GM23338 (cell line): ENCODE measurements around the gene SMAD3. TPM values are rescaled to one million over a fixed set of nuclear protein-coding genes. Genes with fewer than 3 reads are reported as not detected.

Source experiments
- ATAC-seq: fragments of 200-7000 bp; cut with Tn5 transposase; 3 replicates; pipeline ENCODE4 v1.9.1; 2020
- DNase-seq: peaks from one replicate; pipeline ENCODE4 v3.0.0-alpha.2; 2015; ENCODE audit warnings: low spot score
- H2AFZ ChIP-seq: fragments of 200-600 bp; sonication (generic); 2 replicates; pipeline ENCODE4 v1.8.0; 2016; ENCODE audit warnings: antibody characterized with exemption, mild to moderate bottlenecking, moderate library complexity
- H3F3A ChIP-seq: fragments of 200-600 bp; sonication (generic); replicated peaks from 2 replicates; pipeline ENCODE4 v1.8.0; 2017; ENCODE audit warnings: antibody characterized with exemption, mixed run types, low read depth
- H3K27ac ChIP-seq: fragments of 200-600 bp; sonication (generic); 2 replicates; pipeline ENCODE4 v1.6.1; 2016; ENCODE audit warnings: low read depth
- H3K27me3 ChIP-seq: fragments of 200-600 bp; sonication (generic); 2 replicates; pipeline ENCODE4 v1.8.0; 2016; ENCODE audit warnings: mild to moderate bottlenecking, mixed run types, moderate library complexity; ENCODE audit not compliant: insufficient read depth
- H3K36me3 ChIP-seq: fragments of 200-600 bp; sonication (generic); 2 replicates; pipeline ENCODE4 v1.8.0; 2016; ENCODE audit warnings: mild to moderate bottlenecking; ENCODE audit not compliant: insufficient read depth
- H3K4me1 ChIP-seq: fragments of 200-600 bp; sonication (generic); 2 replicates; pipeline ENCODE4 v1.8.0; 2016; ENCODE audit warnings: mild to moderate bottlenecking, moderate library complexity; ENCODE audit not compliant: insufficient read depth
- H3K4me2 ChIP-seq: fragments of 200-600 bp; sonication (generic); 2 replicates; pipeline ENCODE4 v1.7.1; 2017; ENCODE audit warnings: mixed run types
- H3K4me3 ChIP-seq: fragments of 200-600 bp; sonication (generic); 2 replicates; pipeline ENCODE4 v1.6.1; 2016; ENCODE audit warnings: mixed run types
- H3K79me2 ChIP-seq: fragments of 200-600 bp; sonication (generic); replicated peaks from 2 replicates; pipeline ENCODE4 v1.8.0; 2017; ENCODE audit warnings: mild to moderate bottlenecking; ENCODE audit not compliant: insufficient read depth
- H3K9me2 ChIP-seq: fragments of 200-600 bp; sonication (generic); 2 replicates; pipeline ENCODE4 v1.8.0; 2017; ENCODE audit not compliant: insufficient read depth
- H4K20me1 ChIP-seq: fragments of 200-600 bp; sonication (generic); replicated peaks from 2 replicates; pipeline ENCODE4 v1.8.0; 2017; ENCODE audit warnings: mild to moderate bottlenecking; ENCODE audit not compliant: insufficient read depth
- H3K27ac Mint-ChIP-seq: 2 replicates; pipeline ENCODE4 v1.8.0; 2020; ENCODE audit warnings: inconsistent platforms, mild to moderate bottlenecking, moderate library complexity, mixed read lengths
- H3K27me3 Mint-ChIP-seq: 3 replicates; pipeline ENCODE4 v1.8.0; 2022; ENCODE audit warnings: low read depth, mild to moderate bottlenecking, moderate library complexity, mixed read lengths, inconsistent platforms; ENCODE audit not compliant: insufficient read depth, poor library complexity
- H3K36me3 Mint-ChIP-seq: 3 replicates; pipeline ENCODE4 v1.8.0; 2021; ENCODE audit warnings: low read depth, mild to moderate bottlenecking, inconsistent platforms, moderate library complexity, mixed read lengths
- H3K4me1 Mint-ChIP-seq: 3 replicates; pipeline ENCODE4 v1.8.0; 2020; ENCODE audit warnings: mild to moderate bottlenecking, inconsistent platforms, mixed read lengths
- H3K4me3 Mint-ChIP-seq: 3 replicates; pipeline ENCODE4 v1.8.0; 2021; ENCODE audit warnings: moderate library complexity, mild to moderate bottlenecking, inconsistent platforms, mixed read lengths
- H3K9me3 Mint-ChIP-seq: 3 replicates; pipeline ENCODE4 v1.8.0; 2020; ENCODE audit warnings: moderate library complexity, mild to moderate bottlenecking, inconsistent platforms, mixed read lengths
- CREB1 ChIP-seq: fragments of 250-450 bp; sonication (Bioruptor Pico); IDR thresholded peaks from 2 replicates; pipeline ENCODE4 v1.5.0; 2020; ENCODE audit warnings: low read depth, mild to moderate bottlenecking, moderate library complexity
- CTCF ChIP-seq, 2 experiments: fragments of 200-600 bp in 1 of 2; sonication (generic) in 1 of 2; conservative IDR thresholded peaks; 2 replicates each; pipeline versions ENCODE4 v1.5.1 to v1.6.1; 2016 to 2017; ENCODE audit warnings: antibody characterized with exemption in 2 of 2, low read depth in 2 of 2, mild to moderate bottlenecking in 2 of 2, moderate library complexity in 1 of 2
- ETS1 ChIP-seq: IDR thresholded peaks from 2 replicates; pipeline ENCODE4 v1.6.1; 2016; ENCODE audit warnings: antibody characterized with exemption
- EZH2 ChIP-seq: fragments of 200-600 bp; sonication (generic); IDR thresholded peaks from one replicate; pipeline ENCODE4 v1.8.0; 2017; ENCODE audit warnings: antibody characterized with exemption, mild to moderate bottlenecking, low read depth; ENCODE audit not compliant: unreplicated experiment
- EZH2phosphoT487 ChIP-seq: fragments of 200-600 bp; sonication (generic); IDR thresholded peaks from one replicate; pipeline ENCODE4 v1.8.1; 2018; ENCODE audit warnings: antibody characterized with exemption; ENCODE audit not compliant: unreplicated experiment
- JUNB ChIP-seq: IDR thresholded peaks from one replicate; pipeline ENCODE4 v1.6.1; 2016; ENCODE audit warnings: antibody characterized with exemption; ENCODE audit not compliant: unreplicated experiment
- NANOG ChIP-seq: IDR thresholded peaks from 2 replicates; pipeline ENCODE4 v1.6.1; 2016; ENCODE audit warnings: antibody characterized with exemption, borderline replicate concordance
- POLR2AphosphoS5 ChIP-seq: IDR thresholded peaks from 2 replicates; pipeline ENCODE4 v1.6.1; 2016; ENCODE audit warnings: antibody characterized with exemption, low read depth
- REST ChIP-seq: IDR thresholded peaks from one replicate; pipeline ENCODE4 v1.6.1; 2018; ENCODE audit warnings: antibody characterized with exemption; ENCODE audit not compliant: unreplicated experiment
- STAT1 ChIP-seq: IDR thresholded peaks from one replicate; pipeline ENCODE4 v1.6.1; 2016; ENCODE audit warnings: antibody characterized with exemption; ENCODE audit not compliant: unreplicated experiment
- ZNF114 ChIP-seq: fragments of 250-450 bp; sonication (Bioruptor Pico); IDR thresholded peaks from 2 replicates; pipeline ENCODE4 v1.5.0; 2020; ENCODE audit warnings: mild to moderate bottlenecking, moderate library complexity
- ZNF331 ChIP-seq: fragments of 250-450 bp; sonication (Bioruptor Pico); IDR thresholded peaks from 2 replicates; pipeline ENCODE4 v1.5.0; 2020; ENCODE audit warnings: low read depth, mild to moderate bottlenecking, moderate library complexity
- ZNF462 ChIP-seq: fragments of 250-450 bp; sonication (Bioruptor Pico); IDR thresholded peaks from 2 replicates; pipeline ENCODE4 v1.5.0; 2020; ENCODE audit warnings: mild to moderate bottlenecking, moderate library complexity
- polyA plus RNA-seq: library from polyadenylated mRNA; unstranded; fragments of >200 nt; fragmentation: Nextera tagmentation; extraction: Ambion mirVana; gene quantifications from 2 replicates; pipeline ENCODE4 v1.2.1, GENCODE V29; 2016
- total RNA-seq: library from RNA; depleted of rRNA; stranded (reverse); fragments of >200 nt; shearing (Covaris generic); gene quantifications from 2 replicates; pipeline ENCODE4 v1.2.3, GENCODE V29; 2014

SMAD3 gene
- total and polyA plus RNA-seq, 2 experiments from 2014 or later: 4.9 to 11.6 TPM

- H3K4me1 Mint-ChIP-seq: peaks cover 32% of the 10 kb centered on the region
- no peaks in the 10 kb centered on the region for H3K9me3 Mint-ChIP-seq
- Histone ChIP-seq H3K9me2 (no peaks in the 10 kb centered on the region), H3K4me3 (no peak overlapping the region), H2AFZ (no peak overlapping the region), H3K4me2 (no peak overlapping the region), H3F3A (no peaks in the 10 kb centered on the region), H4K20me1 (no peaks in the 10 kb centered on the region), H3K79me2 (no peaks in the 10 kb centered on the region), H3K4me1 (peaks cover 7% of the 10 kb centered on the region; the same call in 1 of the 2 replicates), H3K27ac (no peak overlapping the region), H3K36me3 (no peaks in the 10 kb centered on the region), H3K27me3 (no peaks in the 10 kb centered on the region)
- ATAC-seq (no peak), DNase-seq (no peak)
- peaks cover 16% of the 10 kb centered on the region for H3K27me3 Mint-ChIP-seq
- no peak overlapping the region for H3K4me3 Mint-ChIP-seq
- TF ChIP-seq POLR2AphosphoS5 (no peak), STAT1 (no peak), ETS1 (no peak), JUNB (no peak), CTCF (conservative IDR thresholded peaks at IDR 0.05; ENCODE audit: low read depth in 2 of 2) (no peak), EZH2 (no peak), ZNF114 (CRISPR knock-in tag) (no peak), ZNF331 (no peak), ZNF462 (CRISPR knock-in tag) (no peak), NANOG (no peak), EZH2phosphoT487 (no peak), CREB1 (CRISPR knock-in tag) (no peak), REST (no peak)
- no peak overlapping the region for H3K27ac Mint-ChIP-seq
- peaks cover 3% of the 10 kb centered on the region; the same call in 2 of the 3 replicates for H3K36me3 Mint-ChIP-seq
Observed at GRCh38 chr15:67179411-67179995, 114.1 kb downstream of the SMAD3 start.
